Right kidney (tissue), 1 donor: ENCODE results near the gene SLC45A3.

Experiments
- DNase-seq: peaks from one replicate; pipeline ENCODE4 v3.0.0-alpha.2; 2016

The SLC45A3 gene

GRCh38 chr1:205668951-205669340 lies 11.4 kb downstream of the SLC45A3 start:
- DNase-seq: no peak

- DNase-seq: no peak
Observed at GRCh38 chr1:205667909-205668643, 12.2 kb downstream of the SLC45A3 start.

GRCh38 chr1:205666372-205667166 lies 13.7 kb downstream of the SLC45A3 start:
- no peak for DNase-seq

- no peak for DNase-seq
Observed at GRCh38 chr1:205665201-205666045, 14.9 kb downstream of the SLC45A3 start.

GRCh38 chr1:205664399-205665017 lies 15.8 kb downstream of the SLC45A3 start:
- DNase-seq: no peak

GRCh38 chr1:205663286-205663936 lies 16.9 kb downstream of the SLC45A3 start:
- no peak for DNase-seq

GRCh38 chr1:205662791-205663190 lies 17.5 kb downstream of the SLC45A3 start:
- no peak for DNase-seq

- no peak for DNase-seq
Observed at GRCh38 chr1:205662135-205662738, 18.1 kb downstream of the SLC45A3 start.

GRCh38 chr1:205661429-205662134 lies 18.7 kb downstream of the SLC45A3 start:
- no peak for DNase-seq

GRCh38 chr1:205660361-205660760 lies 19.9 kb downstream of the SLC45A3 start:
- no peak for DNase-seq

- peak; percentile 72 for DNase-seq
Observed at GRCh38 chr1:205658943-205659581, 21.2 kb downstream of the SLC45A3 start.

GRCh38 chr1:205656236-205656635 lies 24.1 kb downstream of the SLC45A3 start:
- no peak for DNase-seq

GRCh38 chr1:205652984-205653383 lies 27.3 kb downstream of the SLC45A3 start:
- no peak for DNase-seq

GRCh38 chr1:205650241-205650640 lies 30.1 kb downstream of the SLC45A3 start:
- no peak for DNase-seq

GRCh38 chr1:205645519-205645918 lies 34.8 kb downstream of the SLC45A3 start:
- no peak for DNase-seq

- no peak for DNase-seq
Observed at GRCh38 chr1:205642679-205643307, 37.5 kb downstream of the SLC45A3 start.

GRCh38 chr1:205639567-205639966 lies 40.7 kb downstream of the SLC45A3 start:
- no peak for DNase-seq

- DNase-seq: no peak
Observed at GRCh38 chr1:205637854-205638468, 42.3 kb downstream of the SLC45A3 start.

- DNase-seq: no peak
Observed at GRCh38 chr1:205636732-205637131, 43.6 kb downstream of the SLC45A3 start.
